WTC11 (cell line): Measurements from ENCODE around the gene GPR156.

ENCODE experiments used
- NFYB ChIP-seq: sonication (generic); formaldehyde crosslinking; conservative IDR thresholded peaks from 2 replicates; pipeline ENCODE4 v1.8.0; 2022; ENCODE audit warnings: low read depth, missing genetic modification reagents
- ZNF416 ChIP-seq: fragments of 250-450 bp; sonication (Bioruptor Pico); IDR thresholded peaks from 2 replicates; pipeline ENCODE4 v1.9.0; 2021; ENCODE audit warnings: mild to moderate bottlenecking, inconsistent platforms
- TF ChIP-seq, protein P1 (sequence below): sonication (generic); formaldehyde crosslinking; IDR thresholded peaks from 2 replicates; pipeline ENCODE4 v1.8.0; 2022; ENCODE audit warnings: mild to moderate bottlenecking, missing genetic modification reagents

DNA sequence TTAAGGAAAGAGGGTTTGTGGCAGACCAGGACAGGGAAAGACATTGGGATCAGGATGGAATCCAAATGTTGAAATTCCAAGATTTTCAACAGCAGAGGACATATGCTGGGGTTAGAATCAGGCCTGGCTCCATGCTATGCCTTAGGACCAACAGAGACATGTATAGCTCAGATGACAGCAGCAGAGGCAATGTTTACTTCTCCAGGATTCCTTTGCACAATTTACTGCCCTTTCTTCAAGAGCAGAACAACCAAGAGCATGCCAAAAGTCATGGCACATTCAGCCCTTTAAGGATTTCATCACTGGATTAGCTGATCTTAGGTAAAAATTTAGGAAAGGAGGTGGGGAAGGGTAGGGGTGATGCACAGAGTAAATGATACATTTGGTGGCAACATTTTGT is 121.2 kb downstream of the GPR156 start:
- TF ChIP-seq, protein P1, sequence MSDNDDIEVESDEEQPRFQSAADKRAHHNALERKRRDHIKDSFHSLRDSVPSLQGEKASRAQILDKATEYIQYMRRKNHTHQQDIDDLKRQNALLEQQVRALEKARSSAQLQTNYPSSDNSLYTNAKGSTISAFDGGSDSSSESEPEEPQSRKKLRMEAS (CRISPR knock-in tag), result no peak
- TF ChIP-seq ZNF416 (no peak), NFYB (no peak)
